Posterior cingulate gyrus (tissue), 11 donors: ENCODE results near the gene DHRS12.
"Not testable (repeated sequence)": the region's sequence is repeated elsewhere in the genome, so short reads cannot be mapped to it uniquely, and the experiment has no call there.

Source experiments
- DNase-seq, 10 donors: peaks; one replicate each; pipeline versions ENCODE4 v3.0.0 to v3.0.0-alpha.2; 2020 to 2021; ENCODE audit warnings: mixed read lengths in 3 of 10
- intact Hi-C: fragments of 100-400 bp; cut with DNase I; formaldehyde crosslinking; loops from one replicate; pipeline ENCODE4 v1.15.1; 2023

DHRS12 gene

GRCh38 chr13:51829568-51829899 lies 25.6 kb upstream of the DHRS12 start:
- intact Hi-C loops = no loop called here
- no peak for DNase-seq

GRCh38 chr13:51828730-51829567 lies 25.0 kb upstream of the DHRS12 start:
- intact Hi-C loops = no loop called here
- no peak for DNase-seq

GRCh38 chr13:51827254-51827653 lies 23.3 kb upstream of the DHRS12 start:
- DNase-seq = no peak
- intact Hi-C loops = no loop called here

- no peak for DNase-seq
- intact Hi-C loops = no loop called here
Measured at GRCh38 chr13:51826606-51827005, 22.6 kb upstream of the DHRS12 start.

DNA sequence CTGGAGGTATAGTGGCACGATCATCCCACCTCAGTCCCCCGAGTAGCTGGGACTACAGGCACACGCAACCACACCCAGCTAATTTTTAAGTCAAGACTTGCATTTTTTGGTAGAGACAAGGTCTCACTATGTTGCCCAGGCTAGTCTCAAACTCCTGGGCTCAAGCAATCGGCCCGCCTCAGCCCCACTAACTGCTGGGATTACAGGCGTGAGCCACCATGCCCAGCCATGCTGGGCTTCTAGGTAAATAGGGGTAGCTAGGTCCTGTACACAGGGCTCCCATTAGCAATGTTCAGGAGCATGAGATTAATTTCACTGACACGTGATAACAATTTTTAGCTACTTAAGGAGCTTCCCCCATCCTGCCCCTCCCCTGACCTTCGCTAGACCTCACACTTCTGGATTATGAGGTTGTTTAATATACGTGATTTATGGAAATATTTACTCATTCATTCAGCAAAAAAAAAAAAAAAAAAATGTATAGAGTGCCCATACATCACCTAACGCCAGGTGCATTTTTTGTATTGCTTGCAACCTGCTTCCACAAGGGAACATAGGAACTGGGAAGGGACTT lies 21.8 kb upstream of the DHRS12 start:
- no peak for DNase-seq
- intact Hi-C loops = no loop called here

DNA sequence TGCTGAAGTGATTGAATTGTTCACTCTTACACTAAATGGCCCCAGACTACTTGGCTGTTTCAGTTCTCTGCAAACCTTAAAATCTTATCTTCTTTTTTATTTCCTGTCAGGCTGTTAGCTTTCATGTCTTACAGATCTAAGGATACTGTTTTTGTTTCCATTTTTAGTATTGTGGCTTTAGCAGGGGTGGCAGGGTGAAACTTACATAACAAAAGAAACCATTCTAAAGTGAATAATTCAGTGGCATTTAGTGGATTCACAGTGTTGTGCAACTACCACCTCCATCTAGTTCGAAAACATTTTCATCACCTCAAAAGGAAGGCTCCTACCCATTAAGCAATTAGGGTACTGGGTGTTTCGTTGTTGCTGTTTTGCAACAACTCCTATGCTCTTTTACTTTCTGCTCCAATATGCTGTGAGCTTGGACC lies 21.2 kb upstream of the DHRS12 start:
- intact Hi-C loops = no loop called here
- no peak for DNase-seq

- DNase-seq, intact Hi-C loops: not testable (repeated sequence)
Measured at GRCh38 chr13:51824712-51825111, 20.7 kb upstream of the DHRS12 start.

DNA sequence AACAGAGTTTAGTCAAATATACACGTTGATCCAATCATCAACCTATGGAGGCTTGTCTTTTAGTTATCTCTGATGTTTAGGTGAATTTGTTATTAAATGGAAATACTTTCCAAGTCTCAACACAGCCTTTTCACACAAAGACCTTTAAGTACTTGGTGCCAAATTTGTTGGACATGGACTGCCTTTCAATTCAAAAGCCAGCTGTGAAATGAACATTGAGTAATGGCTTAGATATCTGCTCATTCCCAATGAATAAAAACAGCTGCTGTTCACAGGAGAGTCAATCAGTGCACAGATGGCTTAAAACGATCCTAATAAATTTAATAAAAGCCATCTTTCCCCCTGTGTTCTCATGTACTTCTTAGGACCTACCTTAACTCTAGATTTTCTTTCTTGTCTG lies 19.9 kb upstream of the DHRS12 start:
- no peak for DNase-seq
- intact Hi-C loops = no loop called here

GRCh38 chr13:51823359-51823758 lies 19.4 kb upstream of the DHRS12 start:
- intact Hi-C loops = no loop called here
- no peak for DNase-seq

GRCh38 chr13:51822106-51822815 lies 18.3 kb upstream of the DHRS12 start:
- intact Hi-C loops = no loop called here

GRCh38 chr13:51821606-51822005 lies 17.6 kb upstream of the DHRS12 start:
- DNase-seq = no peak
- intact Hi-C loops = no loop called here

More at GRCh38 chr13:51822106-51822815, 18.3 kb upstream of the DHRS12 start:
- DNase-seq = no peak

DNA sequence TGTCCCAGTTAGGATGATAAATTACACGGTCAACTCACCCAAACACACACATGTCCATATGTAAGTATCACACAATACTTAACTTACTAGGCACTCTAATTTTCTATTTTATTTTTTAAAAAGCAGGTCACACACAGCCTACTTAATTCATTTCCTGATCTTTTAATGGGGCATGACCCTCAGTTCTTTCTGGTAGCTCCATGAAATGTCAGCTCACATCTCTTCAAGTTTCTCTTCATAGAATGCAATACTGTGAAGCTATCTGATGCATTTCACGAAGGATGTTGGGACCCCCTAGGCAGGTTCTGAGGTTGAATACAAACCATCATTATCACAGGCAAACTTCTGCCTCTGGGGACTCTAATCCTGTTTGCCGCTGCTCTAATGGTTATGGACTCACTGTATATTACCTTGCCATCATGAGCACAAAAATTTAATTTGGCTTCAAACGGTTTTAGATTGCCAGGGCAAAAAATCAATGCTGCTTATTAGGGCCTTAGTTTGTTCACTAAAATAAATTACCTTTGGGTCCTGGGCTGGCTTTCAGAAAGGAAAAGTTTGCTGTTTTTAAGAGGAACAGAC lies 16.1 kb upstream of the DHRS12 start:
- intact Hi-C loops = no loop called here
- DNase-seq = no peak

DNA sequence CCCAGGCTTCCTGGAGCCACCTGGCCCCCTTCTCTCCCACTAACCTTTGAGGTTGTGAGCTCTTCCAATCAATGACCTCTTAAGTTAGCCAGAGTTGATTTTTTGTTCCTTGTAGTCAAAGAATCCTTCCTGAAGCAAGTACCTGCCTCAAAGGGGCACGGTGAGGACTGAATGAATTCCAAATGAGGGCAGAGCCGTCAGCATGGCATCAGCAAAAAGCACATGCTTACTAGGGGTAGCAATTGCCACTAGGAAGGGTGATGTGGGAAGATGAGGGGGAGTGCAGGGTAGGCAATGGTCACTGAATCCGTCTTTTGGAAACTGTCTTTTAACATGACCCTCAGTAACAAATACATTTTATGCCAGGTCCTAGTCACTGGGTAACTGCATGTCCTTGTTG lies 15.6 kb upstream of the DHRS12 start:
- DNase-seq = no peak
- intact Hi-C loops = loop anchor here (5.0 kb wide), 1 partner anchor 308 kb away; the partner anchor contains the start of gene NEK5

GRCh38 chr13:51818781-51819511 lies 15.0 kb upstream of the DHRS12 start:
- peak in 4 of 10 donors; percentile 19 to 25 (median 23) for DNase-seq
- intact Hi-C loops = loop anchor here (5.0 kb wide), 1 partner anchor 308 kb away; the partner anchor contains the start of gene NEK5

GRCh38 chr13:51818276-51818675 lies 14.3 kb upstream of the DHRS12 start:
- DNase-seq = no peak
- intact Hi-C loops = loop anchor here (5.0 kb wide), 1 partner anchor 309 kb away; the partner anchor contains the start of gene NEK5

DNA sequence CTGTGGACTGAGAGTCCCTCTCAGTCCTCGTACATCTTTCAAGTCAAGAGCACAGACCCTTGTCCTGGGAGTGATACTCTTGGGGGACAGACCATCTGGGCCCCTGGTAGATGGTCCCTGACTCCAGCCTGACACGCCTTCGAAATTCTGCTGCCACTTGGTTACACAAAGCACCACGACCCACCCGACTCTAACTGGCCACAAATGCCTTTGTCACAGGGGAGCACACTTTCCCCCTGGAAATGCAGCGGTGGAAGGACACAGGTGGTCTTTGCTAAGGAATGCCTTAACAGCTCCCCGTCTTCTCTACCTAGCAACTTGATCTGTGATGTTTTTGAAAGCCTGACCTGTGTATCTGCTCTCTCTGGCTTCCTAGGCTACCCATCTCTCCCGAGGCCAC lies 13.8 kb upstream of the DHRS12 start:
- DNase-seq = peak in 1 of 10 donors; percentile 66
- intact Hi-C loops = loop anchor here (5.0 kb wide), 1 partner anchor 310 kb away; the partner anchor contains the start of gene NEK5

DNA sequence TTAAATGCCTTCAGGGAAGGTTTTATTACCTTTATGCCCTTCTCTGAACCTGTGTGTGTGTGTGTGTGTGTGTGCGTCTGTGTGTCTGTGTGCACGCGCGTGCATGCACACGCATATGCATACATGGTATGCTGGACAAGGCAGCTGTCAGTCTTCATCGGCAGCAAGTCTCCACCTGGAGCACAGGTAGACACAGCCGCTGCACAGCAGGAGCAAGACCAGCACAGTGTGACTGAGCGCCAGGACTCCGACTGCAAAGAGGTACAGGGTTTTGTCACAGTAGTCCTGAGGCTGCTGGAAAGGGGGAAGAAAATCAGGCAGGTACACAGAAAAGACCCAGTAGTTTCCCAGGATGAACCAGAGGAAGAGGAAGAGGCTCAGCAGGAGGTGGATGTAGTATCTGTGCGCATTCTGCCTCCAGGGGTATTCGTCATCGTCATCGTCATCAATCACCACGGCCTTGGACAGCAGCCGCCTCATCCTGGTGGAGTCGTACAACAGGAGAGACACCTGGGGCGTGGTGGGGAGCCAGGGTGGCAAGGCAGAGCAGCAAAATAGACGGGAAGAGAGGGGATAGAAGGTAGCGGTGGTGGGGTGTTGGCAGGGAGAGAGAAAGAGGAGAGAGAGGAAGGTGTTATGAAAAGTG lies 12.8 kb upstream of the DHRS12 start:
- intact Hi-C loops = loop anchor here (5.0 kb wide), 1 partner anchor 311 kb away; the partner anchor contains the start of gene NEK5
- no peak for DNase-seq

GRCh38 chr13:51815848-51816247 lies 11.9 kb upstream of the DHRS12 start:
- DNase-seq = no peak

More at GRCh38 chr13:51815848-51816247, 11.9 kb upstream of the DHRS12 start:
- intact Hi-C loops = loop anchor here (5.0 kb wide), 1 partner anchor 311 kb away; the partner anchor contains the start of gene NEK5
